B cell (primary cell): ENCODE results near the gene ACE. TPM values are rescaled to one million over a fixed set of nuclear protein-coding genes. Genes with fewer than 3 reads are reported as not detected.

Experiments
- ATAC-seq: fragments of 200-7000 bp; cut with Tn5 transposase; one replicate; pipeline ENCODE4 v1.10.0; 2021; ENCODE audit warnings: low read depth, mild to moderate bottlenecking, moderate number of reproducible peaks, moderate library complexity
- CTCF ChIA-PET: fragments of 350-600 bp; sonication (Branson Sonifier 250); formaldehyde crosslinking; loops from one replicate; lab custom pipeline; 2021; ENCODE audit warnings: antibody characterized with exemption, inconsistent platforms; lab: Charles Lee
- POLR2A ChIA-PET: fragments of 350-600 bp; sonication (Branson Sonifier 250); formaldehyde crosslinking; loops from one replicate; lab custom pipeline; 2021; ENCODE audit warnings: antibody characterized with exemption; lab: Charles Lee
- DNase-seq: peaks from one replicate; pipeline ENCODE4 v3.0.0; 2013
- H2AFZ ChIP-seq: 2 replicates; pipeline ENCODE4 v1.6.1; 2012; ENCODE audit warnings: mild to moderate bottlenecking, low read depth, low read length; ENCODE audit not compliant: insufficient read depth, poor library complexity, severe bottlenecking
- H3K27ac ChIP-seq, 2 donors: 1 replicate in 1 of 2; 2 replicates in 1 of 2; pipeline ENCODE4 v1.5.1; 2012 to 2013; ENCODE audit warnings: low read length in 2 of 2, mild to moderate bottlenecking in 2 of 2, moderate library complexity in 1 of 2
- H3K27me3 ChIP-seq, 4 experiments: fragments of 200-600 bp in 1 of 4; sonication (generic) in 1 of 4; replicated peaks in 1 of 4; 1 replicate in 2 of 4; 2 replicates in 2 of 4; pipeline versions ENCODE4 v1.6.1 to v1.7.0; 2013 to 2016; ENCODE audit warnings: low read length in 3 of 4, mild to moderate bottlenecking in 2 of 4, mixed read lengths in 1 of 4, moderate library complexity in 1 of 4; ENCODE audit not compliant: insufficient read depth in 4 of 4, control insufficient read depth in 3 of 4; ENCODE audit errors: control extremely low read depth in 1 of 4
- H3K36me3 ChIP-seq, 2 experiments: replicated peaks in 1 of 2; 1 replicate in 1 of 2; 2 replicates in 1 of 2; pipeline versions ENCODE4 v1.6.1 to v1.7.1; 2013; ENCODE audit warnings: low read length in 1 of 2; ENCODE audit not compliant: insufficient read depth in 2 of 2, control insufficient read depth in 1 of 2; ENCODE audit errors: control extremely low read depth in 1 of 2, extremely low read depth in 1 of 2
- H3K4me1 ChIP-seq, 2 donors: fragments of 200-600 bp in 1 of 2; sonication (generic) in 1 of 2; 1 replicate in 1 of 2; 2 replicates in 1 of 2; pipeline versions ENCODE4 v1.5.1 to v1.6.1; 2013 to 2017; ENCODE audit warnings: low read length in 2 of 2; ENCODE audit not compliant: control insufficient read depth in 2 of 2, insufficient read depth in 2 of 2
- H3K4me2 ChIP-seq: replicated peaks from 2 replicates; pipeline ENCODE3; 2012; ENCODE audit warnings: mild to moderate bottlenecking, low read depth, low read length; ENCODE audit not compliant: poor library complexity, severe bottlenecking
- H3K4me3 ChIP-seq, 5 experiments: fragments of 200-600 bp in 1 of 5; sonication (generic) in 1 of 5; 1 replicate in 3 of 5; 2 replicates in 2 of 5; pipeline versions ENCODE4 v1.5.1 to v1.7.0; 2011 to 2016; ENCODE audit warnings: low read length in 4 of 5, mild to moderate bottlenecking in 4 of 5, low read depth in 2 of 5, control low read depth in 1 of 5, moderate library complexity in 1 of 5; ENCODE audit not compliant: insufficient read depth in 1 of 5; ENCODE audit errors: control extremely low read depth in 1 of 5, extremely low read depth in 1 of 5
- H3K79me2 ChIP-seq: fragments of 200-600 bp; sonication (generic); one replicate; pipeline ENCODE4 v1.6.0; 2016; ENCODE audit warnings: low read length; ENCODE audit not compliant: control insufficient read depth, insufficient read depth
- H3K9ac ChIP-seq: fragments of 200-600 bp; sonication (generic); 2 replicates; pipeline ENCODE4 v1.6.1; 2017; ENCODE audit warnings: mild to moderate bottlenecking, low read length, moderate library complexity
- H3K9me3 ChIP-seq, 3 donors: one replicate each; pipeline versions ENCODE4 v1.6.1 to v1.7.1; 2013; ENCODE audit warnings: low read length in 2 of 3; ENCODE audit not compliant: control insufficient read depth in 2 of 3, insufficient read depth in 1 of 3; ENCODE audit errors: control extremely low read depth in 1 of 3
- H4K20me1 ChIP-seq: 2 replicates; pipeline ENCODE4 v1.6.0; 2012; ENCODE audit warnings: mild to moderate bottlenecking, low read length; ENCODE audit not compliant: insufficient read depth, control insufficient read depth, poor library complexity, severe bottlenecking
- H3K27ac Mint-ChIP-seq: one replicate; pipeline ENCODE4 v1.8.0; 2021; ENCODE audit warnings: mixed read lengths
- H3K27me3 Mint-ChIP-seq: one replicate; pipeline ENCODE4 v1.8.0; 2021; ENCODE audit warnings: mixed read lengths
- H3K4me1 Mint-ChIP-seq: one replicate; pipeline ENCODE4 v1.8.0; 2021; ENCODE audit warnings: mixed read lengths
- H3K4me3 Mint-ChIP-seq: one replicate; pipeline ENCODE4 v1.8.0; 2021; ENCODE audit warnings: mixed read lengths
- H3K9me3 Mint-ChIP-seq: one replicate; pipeline ENCODE4 v1.8.0; 2022; ENCODE audit warnings: mixed read lengths; ENCODE audit not compliant: insufficient read depth
- CTCF ChIP-seq: fragments of 200-600 bp; IDR thresholded peaks from one replicate; pipeline ENCODE4 v1.8.0; 2022; ENCODE audit warnings: antibody characterized with exemption, mild to moderate bottlenecking
- EZH2 ChIP-seq: IDR thresholded peaks from 2 replicates; pipeline ENCODE4 v1.6.1; 2012; ENCODE audit warnings: borderline replicate concordance, low read depth, mild to moderate bottlenecking, moderate library complexity, low read length; ENCODE audit not compliant: insufficient read depth, poor library complexity, severe bottlenecking
- WGBS: methylation state at CpG from one replicate; pipeline ENCODE4 v1.1.5; 2013; ENCODE audit warnings: missing lambda C conversion rate; ENCODE audit not compliant: insufficient coverage; 5-methylcytosine and 5-hydroxymethylcytosine counted together
- intact Hi-C: fragments of 100-400 bp; cut with micrococcal nuclease; formaldehyde crosslinking; loops from one replicate; pipeline ENCODE4 v1.10.0; 2022
- polyA plus RNA-seq: library from polyadenylated mRNA; depleted of rRNA; stranded (reverse); fragments of >200 nt; gene quantifications from 2 replicates; pipeline ENCODE4 v1.2.3, GENCODE V29; 2012
- total RNA-seq, 2 donors: library from RNA; stranded (reverse); fragments of 120-200 nt in 1 of 2; gene quantifications; 1 replicate in 1 of 2; 2 replicates in 1 of 2; pipeline versions ENCODE4 v1.2.3 to v1.2.4, GENCODE V29; 2013 to 2022

ACE gene
- total and polyA plus RNA-seq, 2 donors (not counting 1 experiment from before 2014, with no cell fraction given) = 0.67 to 2.6 TPM

- ATAC-seq = no peak
- H3K4me1 Mint-ChIP-seq = no peaks in the 10 kb centered on the region
- intact Hi-C loops = no loop called here
- H3K4me3 Mint-ChIP-seq = no peak overlapping the region
- Histone ChIP-seq H3K9ac (no peak overlapping the region), H3K79me2 (no peaks in the 10 kb centered on the region), H3K9me3 (peaks cover 0 to 7% (median 5%) of the 10 kb centered on the region in 3 donors), H3K4me1 (no peaks in the 10 kb centered on the region), H3K27ac (no peak overlapping the region), H2AFZ (no peak overlapping the region), H3K4me3 (no peak overlapping the region), H3K4me2 (no peak overlapping the region), H3K36me3 (no peaks in the 10 kb centered on the region), H4K20me1 (no peaks in the 10 kb centered on the region), H3K27me3 (peaks cover 0 to 3% (median under 1%) of the 10 kb centered on the region in 4 experiments)
- H3K27me3 Mint-ChIP-seq = peaks cover 35% of the 10 kb centered on the region
- no peaks in the 10 kb centered on the region for H3K9me3 Mint-ChIP-seq
- WGBS = 75% methylated on average over 14 of the region's 14 CpGs
- ChIA-PET POLR2A (interaction anchor here (0.7 kb wide), 1 partner anchor 84 kb away, joined by 9 read pairs; no protein-coding TSS in a partner anchor), CTCF (interaction anchor here (1.1 kb wide), 1 partner anchor 75 kb away, joined by 3 read pairs; no protein-coding TSS in a partner anchor)
- no peak for TF ChIP-seq EZH2
- no peak overlapping the region for H3K27ac Mint-ChIP-seq
- no peak for DNase-seq
Measured at GRCh38 chr17:63500543-63501390, 23.9 kb downstream of the ACE start.

GRCh38 chr17:63503341-63503705 is 26.5 kb downstream of the ACE start:
- H3K9me3 ChIP-seq = peaks cover 0 to 11% (median 7%) of the 10 kb centered on the region in 3 donors
- DNase-seq (no peak), ATAC-seq (no peak)
- Mint-ChIP-seq H3K4me1 (no peaks in the 10 kb centered on the region), H3K9me3 (no peaks in the 10 kb centered on the region), H3K27me3 (peaks cover 46% of the 10 kb centered on the region), H3K4me3 (no peak overlapping the region), H3K27ac (no peak overlapping the region)
- no peak for TF ChIP-seq EZH2
- TF ChIP-seq CTCF = no peak
- WGBS = 100% methylated on average over 2 of the region's 8 CpGs
- H3K79me2 ChIP-seq = no peaks in the 10 kb centered on the region
- no peaks in the 10 kb centered on the region for H3K4me1 ChIP-seq
- no peaks in the 10 kb centered on the region for H4K20me1 ChIP-seq
- no peak overlapping the region for H2AFZ ChIP-seq
- CTCF ChIA-PET = interaction anchor here (0.9 kb wide), 1 partner anchor 78 kb away, joined by 3 read pairs; no protein-coding TSS in a partner anchor
- intact Hi-C loops = no loop called here
- no peak overlapping the region for H3K4me2 ChIP-seq
- no peaks in the 10 kb centered on the region for H3K36me3 ChIP-seq
- H3K9ac ChIP-seq = no peak overlapping the region
- H3K27ac ChIP-seq = no peak overlapping the region
- H3K27me3 ChIP-seq = peaks cover 0 to 18% (median 3%) of the 10 kb centered on the region in 4 experiments
- POLR2A ChIA-PET = no interaction called here
- no peak overlapping the region for H3K4me3 ChIP-seq
